Dermis blood vessel endothelial cell (primary cell): ENCODE results near the gene OCIAD1. TPM values are rescaled to one million over a fixed set of nuclear protein-coding genes. Genes with fewer than 3 reads are reported as not detected.
A peak's percentile ranks its signal among the peaks of the same experiment; 100 is the strongest.
"Not testable (repeated sequence)": the region's sequence is repeated elsewhere in the genome, so short reads cannot be mapped to it uniquely, and the experiment has no call there.

ENCODE experiments used
- DNase-seq: peaks from one replicate; pipeline ENCODE4 v3.0.0; 2010
- total RNA-seq: library from RNA; depleted of rRNA; stranded (reverse); fragments of >200 nt; gene quantifications from 2 replicates; pipeline ENCODE4 v1.2.3, GENCODE V29; 2014

The OCIAD1 gene
- total RNA-seq, 1 donor from 2014 or later, result 78.3 TPM

DNA sequence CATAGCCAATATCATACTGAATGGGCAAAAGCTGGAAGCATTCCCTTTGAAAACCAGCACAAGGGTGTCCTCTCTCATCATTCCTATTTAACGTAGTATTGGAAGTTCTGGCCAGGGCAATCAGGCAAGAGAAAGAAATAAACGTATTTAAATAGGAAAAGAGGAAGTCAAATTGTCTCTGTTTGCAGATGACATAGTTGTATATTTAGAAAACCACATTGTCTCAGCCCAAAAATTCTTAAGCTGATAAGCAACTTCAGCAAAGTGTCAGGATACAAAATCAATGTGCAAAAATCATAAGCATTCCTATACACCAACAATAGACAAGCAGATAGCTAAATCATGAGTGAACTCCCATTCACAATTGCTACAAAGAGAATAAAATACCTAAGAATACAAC is 9.5 kb upstream of the OCIAD1 start:
- DNase-seq, result not testable (repeated sequence)

DNA sequence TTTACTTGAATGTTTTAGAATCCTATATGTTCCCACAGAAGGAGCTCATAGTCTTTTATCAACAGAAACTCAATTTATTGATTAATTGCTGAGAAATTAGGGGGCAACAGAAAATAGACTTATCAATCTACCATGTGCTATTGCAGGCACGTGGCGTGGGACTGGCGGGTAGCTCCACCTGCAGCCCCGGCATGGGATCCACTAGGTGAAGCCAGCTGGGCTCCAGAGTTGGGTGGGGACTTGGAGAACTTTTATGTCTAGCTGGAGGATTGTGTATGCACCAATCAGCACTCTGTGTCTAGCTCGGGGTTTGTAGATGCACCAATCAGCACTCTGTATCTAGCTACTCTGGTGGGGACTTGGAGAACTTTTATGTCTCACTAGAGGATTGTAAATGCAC is 3.3 kb upstream of the OCIAD1 start:
- no peak for DNase-seq

DNA sequence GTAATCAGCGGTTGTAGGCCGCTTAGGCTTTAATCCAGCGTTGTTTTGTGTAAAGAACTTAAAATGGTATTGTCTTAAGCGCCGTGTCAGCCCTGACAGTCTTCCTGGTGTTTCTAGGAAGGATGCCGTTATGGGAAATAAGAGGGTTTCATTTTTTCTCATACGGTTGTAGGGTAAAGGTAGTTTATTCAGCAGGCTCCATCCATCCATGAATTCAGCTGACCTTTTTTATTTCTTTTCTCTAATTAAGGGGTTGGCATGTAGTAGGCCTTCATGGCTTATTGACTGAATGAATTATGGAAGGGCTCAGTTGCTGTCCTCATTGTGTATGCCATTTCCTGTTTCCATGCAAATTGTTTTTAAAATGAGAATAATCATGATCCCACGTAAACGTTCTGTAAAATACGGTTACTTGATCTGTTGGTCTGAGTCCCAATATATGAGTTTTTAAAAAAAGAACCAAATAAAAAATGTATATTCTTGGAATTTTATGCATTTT is 693 bp downstream of the OCIAD1 start:
- peak; percentile 48 for DNase-seq

DNA sequence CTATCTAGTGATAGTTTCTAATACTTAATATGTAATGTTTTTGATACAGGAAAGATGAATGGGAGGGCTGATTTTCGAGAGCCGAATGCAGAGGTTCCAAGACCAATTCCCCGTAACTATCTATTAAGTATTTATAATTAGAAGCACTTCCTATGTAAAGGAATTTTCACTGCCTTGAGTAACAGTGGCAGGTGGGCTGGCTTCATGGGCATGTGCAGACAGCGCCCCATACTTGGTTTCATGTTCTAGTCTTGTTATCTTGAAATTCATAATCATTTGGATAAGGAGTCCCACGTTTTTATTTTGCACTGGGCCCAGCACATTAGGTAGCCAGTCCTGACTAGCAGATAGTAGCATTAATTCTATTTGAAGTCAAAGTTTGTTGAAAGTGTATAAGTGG is 1.7 kb downstream of the OCIAD1 start:
- DNase-seq, result peak; percentile 11

DNA sequence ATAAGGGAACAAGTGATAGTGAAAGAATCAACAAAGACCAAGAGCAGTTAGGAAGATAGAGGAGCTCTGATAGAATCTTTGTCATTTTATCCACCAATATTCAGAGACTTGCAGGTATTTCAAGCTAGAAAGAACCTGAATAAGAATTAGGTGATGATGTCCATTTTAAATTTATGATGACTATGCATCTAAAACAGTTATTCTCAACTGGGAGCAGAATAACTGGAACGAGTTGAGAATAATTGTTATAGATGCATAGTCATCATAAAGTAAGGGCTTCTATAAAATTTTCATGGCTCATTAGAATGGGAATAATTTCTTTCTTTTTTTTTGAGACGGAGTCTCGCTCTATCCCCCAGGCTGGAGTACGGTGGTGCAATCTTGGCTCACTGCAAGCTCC is 5.8 kb downstream of the OCIAD1 start:
- no peak for DNase-seq

DNA sequence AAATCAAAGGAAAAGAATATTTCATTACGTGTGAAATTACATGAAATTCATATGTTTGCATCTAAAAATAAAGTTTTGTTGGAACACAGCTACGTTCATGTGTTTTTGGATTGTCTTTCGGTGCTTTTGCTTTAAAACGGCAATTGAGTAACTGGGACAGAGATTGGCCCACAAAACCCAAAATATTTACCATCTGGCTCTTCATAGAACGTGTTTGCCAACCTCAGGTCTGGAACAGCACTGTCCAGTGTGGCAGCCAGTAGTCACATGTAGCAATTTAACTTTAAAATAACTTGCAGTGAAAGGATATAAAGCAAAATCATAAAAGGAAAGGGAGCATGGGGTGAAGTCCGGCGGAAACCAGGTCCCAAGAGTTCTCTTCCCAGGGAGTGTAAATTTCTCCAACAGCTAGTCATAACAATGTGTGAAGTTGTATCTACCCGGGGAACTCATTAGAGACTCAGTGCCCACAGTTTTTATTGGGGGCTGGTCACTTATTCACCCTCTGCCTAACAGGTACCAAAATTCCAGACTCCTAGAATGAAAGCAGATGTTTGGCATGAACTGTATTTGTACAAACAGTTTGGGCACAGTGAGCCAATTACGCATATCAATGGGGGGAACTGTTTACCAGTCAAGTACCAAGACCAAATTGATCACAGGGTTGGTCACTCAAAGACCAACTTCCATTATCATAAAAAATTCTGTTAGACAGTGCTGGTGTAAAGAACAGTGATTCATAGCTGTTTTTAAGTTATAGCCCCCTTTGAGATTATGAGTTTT is 10.3 kb downstream of the OCIAD1 start:
- DNase-seq, result peak; percentile 29

DNA sequence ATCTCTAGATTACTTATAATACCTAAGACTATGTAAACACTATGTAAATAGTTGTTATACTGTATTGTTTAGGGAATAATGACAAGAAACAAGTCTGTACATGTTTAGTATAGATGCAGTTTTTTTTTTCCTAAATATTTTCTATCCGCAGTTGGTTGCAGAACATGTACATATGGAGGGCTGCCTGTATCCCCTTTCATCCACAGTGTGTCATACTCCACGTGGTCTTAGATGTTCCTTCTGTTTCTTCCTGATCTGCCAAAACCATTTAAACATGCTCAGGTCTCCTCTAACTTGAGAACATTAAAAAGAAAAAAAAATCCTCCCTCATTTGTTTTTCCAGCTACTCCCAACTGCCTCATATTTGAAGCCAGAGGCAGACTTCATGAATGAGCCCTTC is 14.0 kb downstream of the OCIAD1 start:
- DNase-seq, result no peak

DNA sequence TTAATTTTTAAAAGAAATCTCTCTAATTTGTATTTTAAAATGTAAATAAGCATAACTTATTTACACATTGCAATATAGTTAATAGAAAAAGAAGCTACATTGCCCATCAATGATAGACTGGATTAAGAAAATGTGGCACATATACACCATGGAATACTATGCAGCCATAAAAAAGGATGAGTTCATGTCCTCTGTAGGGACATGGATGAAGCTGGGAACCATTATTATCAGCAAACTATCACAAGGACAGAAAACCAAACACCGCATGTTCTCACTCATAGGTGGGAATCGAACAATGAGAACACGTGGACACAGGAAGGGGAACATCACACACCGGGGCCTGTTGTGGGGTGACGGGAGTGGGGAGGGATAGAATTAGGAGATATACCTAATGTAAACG is 17.9 kb downstream of the OCIAD1 start:
- DNase-seq, result not testable (repeated sequence)

DNA sequence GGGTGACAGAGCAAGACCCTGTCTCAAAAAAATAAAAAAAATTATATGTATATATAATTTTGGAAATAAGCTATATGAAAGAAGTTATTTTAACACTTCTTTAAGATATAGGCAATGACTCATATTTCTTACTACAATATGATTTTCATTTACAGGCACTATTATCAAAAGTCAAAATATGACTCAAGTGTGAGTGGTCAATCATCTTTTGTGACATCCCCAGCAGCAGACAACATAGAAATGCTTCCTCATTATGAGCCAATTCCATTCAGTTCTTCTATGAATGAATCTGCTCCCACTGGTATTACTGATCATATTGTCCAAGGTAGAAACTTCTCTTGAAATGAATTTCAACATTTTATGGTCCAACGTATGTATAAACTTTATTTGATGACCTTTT is 20.8 kb downstream of the OCIAD1 start:
- DNase-seq, result no peak

DNA sequence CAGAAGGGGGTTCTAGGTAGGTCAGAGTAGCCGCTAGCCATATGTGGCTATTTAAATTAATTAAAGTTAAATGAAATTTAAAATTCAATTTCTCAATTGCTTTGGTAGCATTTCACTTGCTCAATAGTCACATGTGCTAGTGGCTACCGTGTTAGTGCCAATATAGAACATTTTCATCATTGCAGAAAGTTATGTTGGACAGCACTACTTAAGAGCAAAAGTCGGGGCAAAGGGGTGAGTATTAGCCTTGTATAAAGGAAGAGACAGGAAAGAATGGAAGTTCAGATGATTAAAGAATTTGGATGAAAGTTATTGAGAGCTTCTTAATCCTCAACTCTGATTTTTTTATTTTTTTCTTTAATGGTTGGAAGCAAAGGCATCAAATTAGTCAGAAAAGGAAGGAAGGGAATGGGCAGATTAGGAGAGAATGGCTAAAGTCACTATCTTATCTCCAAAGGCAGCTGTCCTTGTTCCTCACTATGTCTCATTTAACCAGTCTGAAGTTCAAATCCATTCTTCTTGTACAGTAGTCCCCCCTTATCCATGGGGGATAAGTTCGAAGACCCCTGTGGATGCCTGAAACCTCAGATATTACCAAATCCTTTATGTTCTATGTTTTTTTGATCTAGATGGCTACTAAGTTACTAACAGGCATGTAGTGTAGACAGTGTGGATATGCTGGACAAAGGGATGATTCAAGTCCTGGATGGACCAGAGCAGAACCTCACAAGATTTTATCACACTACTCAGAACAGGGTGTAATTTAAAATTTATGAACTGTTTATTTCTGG is 22.9 kb downstream of the OCIAD1 start:
- no peak for DNase-seq

DNA sequence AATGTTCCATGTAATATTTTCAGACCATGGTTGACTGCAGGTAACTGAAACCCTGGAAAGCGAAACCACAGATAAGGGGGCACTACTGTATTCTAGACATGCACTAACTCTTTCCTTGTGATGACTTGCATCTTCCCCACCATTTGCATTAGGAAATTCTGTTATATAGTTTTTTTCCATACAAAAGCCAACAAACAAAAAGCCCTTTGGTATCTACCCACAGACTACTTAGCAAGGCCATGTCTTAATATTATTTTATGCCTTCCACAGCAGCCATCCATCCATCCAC is 23.5 kb downstream of the OCIAD1 start:
- DNase-seq, result no peak

DNA sequence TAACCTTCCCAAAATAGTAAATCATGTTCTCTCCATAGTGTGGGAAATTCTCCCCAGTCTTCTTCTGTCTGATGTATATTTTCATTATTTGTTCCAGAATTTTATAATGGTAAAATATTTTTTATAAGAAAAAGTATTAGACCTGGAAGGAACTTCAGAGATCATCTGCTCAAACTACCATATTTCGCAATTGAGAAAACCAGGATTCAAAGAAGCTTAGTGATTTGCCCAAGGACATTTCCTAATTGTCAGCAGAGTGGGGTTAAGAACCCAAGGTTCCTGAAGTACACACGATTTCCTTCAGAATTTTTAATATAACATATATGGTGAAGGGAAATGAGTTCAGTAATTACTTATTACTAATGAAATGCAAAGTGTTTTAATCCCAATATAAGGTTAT is 24.1 kb downstream of the OCIAD1 start:
- DNase-seq, result no peak

DNA sequence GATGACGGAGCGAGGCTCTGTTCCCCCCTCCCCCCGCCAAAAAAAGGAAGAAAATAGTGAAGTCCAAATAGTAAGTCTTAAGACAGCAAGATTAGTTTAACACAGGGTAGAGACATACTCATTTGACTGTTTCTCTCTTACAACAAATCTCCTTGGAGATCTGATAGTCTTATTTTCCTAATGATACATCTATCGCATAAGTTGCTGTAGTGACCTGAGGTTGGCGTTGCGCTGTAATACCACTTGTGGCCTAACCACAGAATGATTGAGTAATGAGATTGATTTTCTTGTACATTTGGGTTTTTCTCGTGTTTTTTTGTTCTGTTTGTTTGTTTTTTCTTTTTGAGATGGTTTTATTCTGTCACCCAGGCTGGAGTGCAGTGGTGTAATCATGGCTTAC is 27.2 kb downstream of the OCIAD1 start:
- no peak for DNase-seq

DNA sequence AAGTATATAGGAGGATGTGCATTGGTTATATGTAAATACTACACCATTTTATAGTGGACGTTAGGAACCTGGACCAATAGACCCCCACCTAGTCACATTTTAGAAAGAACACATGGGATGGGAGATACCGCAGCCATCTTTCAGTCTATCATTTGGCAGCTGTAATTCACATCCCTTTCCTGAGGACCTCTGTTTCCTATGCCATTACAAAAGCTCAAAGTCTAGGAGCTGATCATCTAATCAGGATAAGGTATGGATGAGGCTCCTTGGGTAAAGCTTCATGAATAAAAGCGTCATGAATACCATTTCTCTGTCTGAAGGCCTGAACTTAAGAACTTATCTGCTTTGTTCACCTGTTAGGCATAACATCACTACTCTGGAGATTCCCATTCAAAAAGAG is 31.1 kb downstream of the OCIAD1 start:
- DNase-seq, result no peak

DNA sequence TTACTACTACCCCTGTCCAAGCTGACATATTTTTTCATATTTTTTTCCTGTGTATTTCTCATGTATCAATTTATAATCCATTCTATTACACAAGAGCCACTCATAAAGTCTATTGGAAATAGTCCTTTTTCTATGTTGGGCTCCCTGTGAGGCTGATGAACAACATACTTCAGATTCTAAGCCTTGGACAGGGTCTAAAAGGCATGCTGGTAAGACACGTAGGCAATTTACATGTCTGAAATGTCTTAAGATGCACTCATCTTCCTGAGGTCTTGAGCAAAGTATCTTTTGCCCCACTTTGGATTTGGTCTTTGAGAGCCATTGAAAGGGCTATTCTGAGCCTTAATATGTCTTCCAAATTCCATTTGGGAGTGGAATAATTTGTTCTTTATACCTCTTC is 31.8 kb downstream of the OCIAD1 start:
- DNase-seq, result no peak

DNA sequence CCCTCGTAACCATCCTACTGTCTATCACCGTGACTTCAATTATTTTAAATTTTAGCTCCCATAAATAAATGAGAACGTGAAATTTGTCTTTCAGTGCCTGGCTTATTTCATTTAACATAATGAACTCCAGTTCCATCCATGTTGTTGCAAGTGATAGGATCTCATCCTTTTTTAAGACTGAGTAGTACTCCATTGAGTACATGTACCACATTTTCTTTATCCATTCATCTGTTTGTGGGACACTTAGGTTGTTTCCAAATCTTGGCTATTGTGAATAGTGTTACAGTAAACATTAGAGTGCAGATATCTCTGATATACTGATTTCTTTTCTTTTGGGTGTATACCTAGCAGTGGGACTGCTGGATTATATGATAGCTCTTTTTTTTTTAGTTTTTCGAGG is 32.8 kb downstream of the OCIAD1 start:
- no peak for DNase-seq

DNA sequence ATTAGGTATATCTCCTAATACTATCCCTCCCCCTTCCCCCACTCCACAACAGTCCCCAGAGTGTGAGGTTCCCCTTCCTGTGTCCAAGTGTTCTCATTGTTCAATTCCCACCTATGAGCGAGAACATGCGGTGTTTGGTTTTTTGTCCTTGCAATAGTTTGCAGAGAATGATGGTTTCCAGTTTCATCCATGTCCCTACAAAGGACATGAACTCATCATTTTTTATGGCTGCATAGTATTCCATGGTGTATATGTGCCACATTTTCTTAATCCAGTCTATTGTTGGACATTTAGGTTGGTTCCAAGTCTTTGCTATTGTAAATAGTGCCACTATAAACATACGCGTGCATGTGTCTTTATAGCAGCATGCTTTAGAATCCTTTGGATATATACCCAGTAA is 33.8 kb downstream of the OCIAD1 start:
- not testable (repeated sequence) for DNase-seq

DNA sequence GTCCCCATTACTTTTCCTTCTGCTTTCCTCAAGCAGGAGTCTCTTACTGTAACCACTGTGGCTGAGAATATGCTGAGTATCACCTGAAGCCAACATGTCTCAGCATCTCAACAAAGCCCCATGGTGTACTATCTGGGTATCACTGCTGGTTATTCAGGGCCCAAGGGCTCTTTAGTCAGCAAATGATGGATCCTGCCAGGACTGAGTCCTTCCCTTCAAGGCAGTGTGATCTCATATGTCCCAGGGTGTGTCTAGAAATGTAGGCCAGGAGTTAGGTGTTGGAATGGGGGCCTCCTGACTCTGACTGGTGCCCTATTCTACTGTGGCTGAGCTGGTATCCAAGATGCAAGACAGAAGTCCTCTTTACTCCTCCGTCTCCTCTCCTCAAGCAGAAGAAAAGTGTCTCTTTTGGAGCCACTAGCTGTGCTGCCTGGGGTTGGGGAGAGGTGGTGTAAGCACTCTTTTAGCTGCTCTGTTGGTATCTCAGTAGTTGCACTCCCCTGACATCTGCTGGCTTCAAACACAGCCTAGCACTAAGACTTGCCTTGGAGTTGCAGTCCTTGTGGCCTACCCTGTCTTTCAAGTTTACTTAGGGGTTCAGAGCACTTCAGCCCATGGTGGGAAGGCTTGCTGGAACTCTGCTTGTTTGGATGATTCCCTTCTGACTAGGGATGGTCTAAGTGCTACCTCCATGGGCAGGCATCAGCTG is 47.1 kb downstream of the OCIAD1 start:
- DNase-seq, result no peak

DNA sequence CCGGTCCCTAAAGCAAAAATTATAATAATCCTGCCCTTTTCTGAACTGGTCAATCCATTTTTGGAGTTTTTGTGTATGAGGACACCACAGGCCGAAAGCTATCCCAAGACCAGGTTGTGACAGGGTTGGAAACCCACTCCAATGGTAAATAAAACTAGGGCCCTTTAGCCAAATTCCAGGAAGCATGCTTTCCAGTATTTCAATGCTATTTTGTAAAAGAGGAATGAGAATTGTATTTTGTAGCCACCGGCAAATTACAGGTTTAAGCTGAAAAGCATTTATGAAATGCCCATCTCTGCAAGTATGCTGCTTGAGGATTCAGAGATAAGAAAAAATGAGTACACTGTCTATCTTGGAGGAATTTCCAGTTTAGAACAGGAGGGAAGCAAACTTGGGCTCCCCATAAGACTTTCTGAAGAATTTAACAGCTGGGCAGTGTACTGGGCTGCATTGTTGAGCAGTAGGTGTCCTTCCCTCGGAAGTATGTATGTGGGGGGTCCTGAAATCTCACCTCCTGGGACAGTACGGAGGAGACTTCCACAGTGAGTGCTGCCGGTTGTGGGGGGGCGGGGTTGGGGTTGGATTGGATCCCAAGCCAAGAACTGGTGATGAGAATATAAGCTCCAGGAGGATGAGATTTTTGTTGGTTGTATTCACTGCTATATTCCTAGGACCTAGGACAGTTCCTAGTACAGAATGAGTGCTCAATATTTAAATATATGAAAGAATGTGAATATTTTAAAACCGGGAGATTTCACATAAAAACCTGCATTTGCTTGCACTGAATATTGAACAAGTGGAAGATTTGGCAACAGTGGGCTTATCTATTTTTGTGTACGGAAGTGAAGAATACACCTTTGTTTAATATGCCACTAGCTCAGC is 48.9 kb downstream of the OCIAD1 start:
- no peak for DNase-seq

DNA sequence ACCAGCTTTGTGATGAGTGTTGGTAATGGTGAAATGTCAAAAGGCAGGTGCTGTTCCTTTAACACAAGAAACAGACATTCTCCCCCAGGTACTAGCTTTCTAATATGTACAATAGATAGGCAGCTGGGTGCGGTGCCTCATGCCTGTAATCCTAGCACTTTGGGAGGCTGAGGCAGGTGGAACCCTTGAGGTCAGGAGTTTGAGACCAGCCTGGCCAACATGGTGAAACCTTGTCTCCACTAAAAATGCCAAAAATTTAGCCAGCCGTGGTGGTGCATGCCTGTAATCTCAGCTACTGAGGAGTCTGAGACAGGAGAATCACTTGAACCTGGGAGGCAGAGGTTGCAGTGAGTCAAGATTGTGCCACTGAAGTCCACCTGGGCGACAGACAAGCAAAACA is 50.8 kb downstream of the OCIAD1 start:
- not testable (repeated sequence) for DNase-seq

DNA sequence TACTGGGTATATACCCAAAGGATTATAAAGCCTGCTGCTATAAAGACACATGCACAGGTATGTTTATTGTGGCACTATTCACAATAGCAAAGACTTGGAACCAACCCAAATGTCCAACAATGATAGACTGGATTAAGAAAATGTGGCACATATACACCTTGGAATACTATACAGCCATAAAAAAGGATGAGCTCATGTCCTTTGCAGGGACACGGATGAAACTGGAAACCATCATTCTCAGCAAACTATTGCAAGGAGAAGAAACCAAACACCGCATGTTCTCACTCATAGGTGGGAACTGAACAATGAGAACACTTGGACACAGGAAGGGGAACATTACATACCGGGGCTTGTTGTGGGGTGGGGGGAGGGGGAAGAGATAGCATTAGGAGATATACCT is 58.9 kb downstream of the OCIAD1 start:
- DNase-seq, result not testable (repeated sequence)

DNA sequence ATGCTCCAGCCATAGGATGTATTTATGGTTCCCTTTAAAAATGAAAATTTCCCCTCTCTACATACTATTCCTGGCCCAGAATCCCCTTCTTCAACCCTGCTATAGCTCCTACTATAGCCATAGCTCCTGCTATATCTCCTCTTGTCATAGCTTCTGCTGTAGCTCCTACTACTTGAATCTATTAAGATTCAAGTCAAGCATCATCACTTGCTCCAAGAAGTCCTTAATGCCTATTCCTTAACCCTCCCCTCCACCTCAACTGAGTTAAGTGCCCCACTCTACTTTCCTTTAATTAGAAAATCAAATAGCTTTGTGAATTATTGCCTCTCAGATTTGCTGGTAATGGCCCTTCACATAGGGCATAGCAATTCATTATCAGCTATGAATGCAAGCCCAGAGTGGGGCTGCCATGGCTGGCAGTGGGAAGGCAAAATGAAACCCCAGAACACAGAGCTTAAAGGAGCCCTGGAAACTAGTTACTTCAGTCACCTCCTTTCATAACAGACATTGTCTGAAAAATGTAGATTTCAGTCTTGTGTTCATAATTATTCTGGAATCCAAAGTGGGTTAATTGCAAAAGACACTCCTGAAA is 60.2 kb downstream of the OCIAD1 start:
- no peak for DNase-seq
